Naive thymus-derived CD4-positive, alpha-beta T cell (primary cell): Measurements from ENCODE around the gene GBE1. TPM values are rescaled to one million over a fixed set of nuclear protein-coding genes. Genes with fewer than 3 reads are reported as not detected.

ENCODE experiments used
- ATAC-seq: fragments of 150-1000 bp; cut with Tn5 transposase; 2 replicates; pipeline ENCODE4 v1.10.0; 2021; ENCODE audit warnings: mild to moderate bottlenecking, moderate library complexity
- CTCF ChIA-PET: fragments of 350-600 bp; sonication (Branson Sonifier 250); formaldehyde crosslinking; loops from one replicate; lab custom pipeline; 2021; ENCODE audit warnings: antibody characterized with exemption; lab: Charles Lee
- POLR2A ChIA-PET: fragments of 350-600 bp; sonication (Branson Sonifier 250); formaldehyde crosslinking; loops from one replicate; lab custom pipeline; 2021; ENCODE audit warnings: antibody characterized with exemption, inconsistent platforms; lab: Charles Lee
- DNase-seq, 9 donors: peaks; one replicate each; pipeline versions ENCODE4 v3.0.0 to v3.0.0-alpha.2; 2020 to 2022; ENCODE audit warnings: mixed read lengths in 1 of 9
- H3K27ac ChIP-seq: one replicate; pipeline ENCODE4 v1.7.0; 2013; ENCODE audit warnings: mild to moderate bottlenecking, low read depth, low read length, moderate library complexity
- H3K27me3 ChIP-seq, 2 donors: one replicate each; pipeline ENCODE4 v1.7.0; 2013; ENCODE audit warnings: low read length in 2 of 2, mild to moderate bottlenecking in 2 of 2, moderate library complexity in 2 of 2; ENCODE audit not compliant: control insufficient read depth in 2 of 2, insufficient read depth in 2 of 2
- H3K36me3 ChIP-seq, 3 experiments: 1 replicate in 2 of 3; 2 replicates in 1 of 3; pipeline ENCODE4 v1.7.0; 2013; ENCODE audit warnings: low read length in 3 of 3, mild to moderate bottlenecking in 3 of 3, moderate library complexity in 1 of 3; ENCODE audit not compliant: insufficient read depth in 3 of 3, control insufficient read depth in 2 of 3
- H3K4me1 ChIP-seq, 2 donors: one replicate each; pipeline ENCODE4 v1.7.0; 2013; ENCODE audit warnings: low read length in 2 of 2, mild to moderate bottlenecking in 2 of 2, moderate library complexity in 1 of 2; ENCODE audit not compliant: control insufficient read depth in 2 of 2, insufficient read depth in 2 of 2
- H3K4me3 ChIP-seq: 2 replicates; pipeline ENCODE4 v1.7.0; 2013; ENCODE audit warnings: mild to moderate bottlenecking, low read length
- H3K9me3 ChIP-seq, 3 experiments: 1 replicate in 2 of 3; 2 replicates in 1 of 3; pipeline ENCODE4 v1.7.0; 2013; ENCODE audit warnings: low read length in 3 of 3; ENCODE audit not compliant: control insufficient read depth in 2 of 3
- H3K27ac Mint-ChIP-seq, 9 donors: one replicate each; pipeline ENCODE4 v1.8.0; 2020 to 2022; ENCODE audit warnings: mixed read lengths in 9 of 9, mild to moderate bottlenecking in 8 of 9, moderate library complexity in 5 of 9, inconsistent platforms in 2 of 9
- H3K27me3 Mint-ChIP-seq, 5 donors: one replicate each; pipeline ENCODE4 v1.8.0; 2021 to 2022; ENCODE audit warnings: mixed read lengths in 5 of 5, mild to moderate bottlenecking in 1 of 5
- H3K36me3 Mint-ChIP-seq, 5 donors: one replicate each; pipeline ENCODE4 v1.8.0; 2020 to 2022; ENCODE audit warnings: mixed read lengths in 5 of 5, mild to moderate bottlenecking in 3 of 5, inconsistent platforms in 1 of 5
- H3K4me1 Mint-ChIP-seq, 7 donors: one replicate each; pipeline ENCODE4 v1.8.0; 2020 to 2022; ENCODE audit warnings: mixed read lengths in 7 of 7, mild to moderate bottlenecking in 3 of 7, inconsistent platforms in 1 of 7
- H3K4me3 Mint-ChIP-seq, 10 donors: one replicate each; pipeline ENCODE4 v1.8.0; 2020 to 2022; ENCODE audit warnings: mild to moderate bottlenecking in 10 of 10, mixed read lengths in 10 of 10, moderate library complexity in 6 of 10, inconsistent platforms in 2 of 10
- H3K9me3 Mint-ChIP-seq, 11 donors: one replicate each; pipeline ENCODE4 v1.8.0; 2020 to 2022; ENCODE audit warnings: mixed read lengths in 11 of 11, mild to moderate bottlenecking in 4 of 11, inconsistent platforms in 1 of 11, moderate library complexity in 1 of 11
- intact Hi-C, 2 donors: fragments of 100-400 bp; cut with micrococcal nuclease; formaldehyde crosslinking; loops; one replicate each; pipeline ENCODE4 v1.15.1; 2023
- polyA plus RNA-seq, 2 donors: library from polyadenylated mRNA; unstranded; fragments of 300-500 nt; fragmentation: Illumina TruSeq; gene quantifications; one replicate each; pipeline ENCODE4 v1.2.3, GENCODE V29; 2021
- total RNA-seq, 6 experiments: library from RNA in 5 of 6; stranded (reverse) in 5 of 6; gene quantifications; 1 replicate in 5 of 6; 2 replicates in 1 of 6; pipeline ENCODE4 v1.2.3 and lab custom pipeline; 2021 to 2026

Gene GBE1
- total and polyA plus RNA-seq, 7 experiments from 2014 or later: 6.5 to 33.2 (median 8.3) TPM

GRCh38 chr3:81601707-81602305 lies 159.6 kb downstream of the GBE1 start:
- DNase-seq: no peak
- Mint-ChIP-seq H3K27me3 (no peaks in the 10 kb centered on the region), H3K9me3 (no peaks in the 10 kb centered on the region), H3K4me1 (peaks cover 0 to 3% (median 0%) of the 10 kb centered on the region in 7 donors), H3K27ac (no peak overlapping the region), H3K36me3 (peaks cover 0 to 4% (median 0%) of the 10 kb centered on the region in 5 donors), H3K4me3 (no peak overlapping the region)
- no peaks in the 10 kb centered on the region for H3K27me3 ChIP-seq
- ATAC-seq: no peak
- ChIA-PET POLR2A (no interaction called here), CTCF (interaction anchor here (0.9 kb wide), 1 partner anchor 20 kb away, joined by 3 read pairs; no protein-coding TSS in a partner anchor)
- intact Hi-C loops: no loop called here
- H3K36me3 ChIP-seq: no peaks in the 10 kb centered on the region
- no peak overlapping the region for H3K27ac ChIP-seq
- no peak overlapping the region for H3K4me3 ChIP-seq
- no peaks in the 10 kb centered on the region for H3K4me1 ChIP-seq
- H3K9me3 ChIP-seq: no peaks in the 10 kb centered on the region

GRCh38 chr3:81592101-81592500 lies 169.3 kb downstream of the GBE1 start:
- no peaks in the 10 kb centered on the region for H3K36me3 ChIP-seq
- Mint-ChIP-seq H3K4me3 (no peak overlapping the region), H3K4me1 (no peaks in the 10 kb centered on the region), H3K27ac (no peak overlapping the region), H3K27me3 (no peaks in the 10 kb centered on the region), H3K9me3 (no peaks in the 10 kb centered on the region), H3K36me3 (peaks cover 0 to 23% (median 9%) of the 10 kb centered on the region in 5 donors)
- no peaks in the 10 kb centered on the region for H3K9me3 ChIP-seq
- intact Hi-C loops: no loop called here
- H3K27ac ChIP-seq: no peak overlapping the region
- no peak overlapping the region for H3K4me3 ChIP-seq
- no peak for ATAC-seq
- no peaks in the 10 kb centered on the region for H3K4me1 ChIP-seq
- ChIA-PET POLR2A (no interaction called here), CTCF (no interaction called here)
- H3K27me3 ChIP-seq: no peaks in the 10 kb centered on the region
- DNase-seq: no peak

- Mint-ChIP-seq H3K36me3 (peaks cover 0 to 14% (median 5%) of the 10 kb centered on the region in 5 donors), H3K9me3 (no peaks in the 10 kb centered on the region), H3K4me3 (no peak overlapping the region), H3K4me1 (no peaks in the 10 kb centered on the region), H3K27me3 (no peaks in the 10 kb centered on the region), H3K27ac (no peak overlapping the region)
- intact Hi-C loops: loop anchor here in 1 of 2 donors (10.0 kb wide), 1 partner anchor 179 kb away; the partner anchor contains the start of gene GBE1
- POLR2A ChIA-PET: no interaction called here
- no peaks in the 10 kb centered on the region for H3K4me1 ChIP-seq
- DNase-seq (no peak), ATAC-seq (no peak)
- no peaks in the 10 kb centered on the region for H3K36me3 ChIP-seq
- CTCF ChIA-PET: no interaction called here
- no peak overlapping the region for H3K4me3 ChIP-seq
- no peaks in the 10 kb centered on the region for H3K27me3 ChIP-seq
- H3K9me3 ChIP-seq: no peaks in the 10 kb centered on the region
- H3K27ac ChIP-seq: no peak overlapping the region
Observed at GRCh38 chr3:81585937-81586336, 175.5 kb downstream of the GBE1 start.

GRCh38 chr3:81585056-81585455 lies 176.4 kb downstream of the GBE1 start:
- Mint-ChIP-seq H3K4me1 (no peaks in the 10 kb centered on the region), H3K36me3 (peaks cover 0 to 11% (median 8%) of the 10 kb centered on the region in 5 donors), H3K4me3 (no peak overlapping the region), H3K27me3 (no peaks in the 10 kb centered on the region), H3K27ac (no peak overlapping the region), H3K9me3 (no peaks in the 10 kb centered on the region)
- Histone ChIP-seq H3K9me3 (no peaks in the 10 kb centered on the region), H3K27me3 (no peaks in the 10 kb centered on the region), H3K4me3 (no peak overlapping the region), H3K27ac (no peak overlapping the region), H3K36me3 (no peaks in the 10 kb centered on the region), H3K4me1 (no peaks in the 10 kb centered on the region)
- peak; percentile 26 for ATAC-seq
- intact Hi-C loops: loop anchor here in 1 of 2 donors (10.0 kb wide), 1 partner anchor 180 kb away; the partner anchor contains the start of gene GBE1
- no peak for DNase-seq
- ChIA-PET POLR2A (no interaction called here), CTCF (interaction anchor here (0.6 kb wide), 1 partner anchor 1032 kb away, joined by 3 read pairs; no protein-coding TSS in a partner anchor)

- Histone ChIP-seq H3K4me1 (no peaks in the 10 kb centered on the region), H3K4me3 (no peak overlapping the region), H3K9me3 (no peaks in the 10 kb centered on the region), H3K36me3 (no peaks in the 10 kb centered on the region), H3K27ac (no peak overlapping the region), H3K27me3 (no peaks in the 10 kb centered on the region)
- peak in 1 of 9 donors; percentile 3 for DNase-seq
- ChIA-PET POLR2A (no interaction called here), CTCF (interaction anchor here (1.0 kb wide), 1 partner anchor 20 kb away, joined by 3 read pairs; no protein-coding TSS in a partner anchor)
- Mint-ChIP-seq H3K27me3 (no peaks in the 10 kb centered on the region), H3K27ac (no peak overlapping the region), H3K4me1 (no peaks in the 10 kb centered on the region), H3K4me3 (no peak overlapping the region), H3K36me3 (peaks cover 0 to 15% (median 6%) of the 10 kb centered on the region in 5 donors), H3K9me3 (no peaks in the 10 kb centered on the region)
- no peak for ATAC-seq
- intact Hi-C loops: loop anchor here (1.0 to 10.0 kb wide), 4 partner anchors 61 to 551 kb away; partner anchors contain the start of gene GBE1 (in 1 of the 2)
Observed at GRCh38 chr3:81581966-81582599, 179.4 kb downstream of the GBE1 start.

GRCh38 chr3:81580355-81580754 lies 181.1 kb downstream of the GBE1 start:
- no peaks in the 10 kb centered on the region for H3K4me1 Mint-ChIP-seq
- Histone ChIP-seq H3K4me1 (no peaks in the 10 kb centered on the region), H3K27ac (no peak overlapping the region), H3K36me3 (no peaks in the 10 kb centered on the region), H3K4me3 (no peak overlapping the region), H3K9me3 (no peaks in the 10 kb centered on the region), H3K27me3 (no peaks in the 10 kb centered on the region)
- peaks cover 0 to 9% (median 6%) of the 10 kb centered on the region in 5 donors for H3K36me3 Mint-ChIP-seq
- H3K9me3 Mint-ChIP-seq: no peaks in the 10 kb centered on the region
- no peak overlapping the region for H3K27ac Mint-ChIP-seq
- ChIA-PET CTCF (no interaction called here), POLR2A (no interaction called here)
- ATAC-seq (no peak), DNase-seq (no peak)
- no peak overlapping the region for H3K4me3 Mint-ChIP-seq
- H3K27me3 Mint-ChIP-seq: no peaks in the 10 kb centered on the region
- intact Hi-C loops: loop anchor here in 1 of 2 donors (10.0 kb wide), 1 partner anchor 184 kb away; the partner anchor contains the start of gene GBE1
